ENCODE measurements around the gene SCGB1A1. TPM values are rescaled to one million over a fixed set of nuclear protein-coding genes. Genes with fewer than 3 reads are reported as not detected.

SCGB1A1 gene
- total RNA-seq, 1 donor from 2014 or later, result not detected

DNA sequence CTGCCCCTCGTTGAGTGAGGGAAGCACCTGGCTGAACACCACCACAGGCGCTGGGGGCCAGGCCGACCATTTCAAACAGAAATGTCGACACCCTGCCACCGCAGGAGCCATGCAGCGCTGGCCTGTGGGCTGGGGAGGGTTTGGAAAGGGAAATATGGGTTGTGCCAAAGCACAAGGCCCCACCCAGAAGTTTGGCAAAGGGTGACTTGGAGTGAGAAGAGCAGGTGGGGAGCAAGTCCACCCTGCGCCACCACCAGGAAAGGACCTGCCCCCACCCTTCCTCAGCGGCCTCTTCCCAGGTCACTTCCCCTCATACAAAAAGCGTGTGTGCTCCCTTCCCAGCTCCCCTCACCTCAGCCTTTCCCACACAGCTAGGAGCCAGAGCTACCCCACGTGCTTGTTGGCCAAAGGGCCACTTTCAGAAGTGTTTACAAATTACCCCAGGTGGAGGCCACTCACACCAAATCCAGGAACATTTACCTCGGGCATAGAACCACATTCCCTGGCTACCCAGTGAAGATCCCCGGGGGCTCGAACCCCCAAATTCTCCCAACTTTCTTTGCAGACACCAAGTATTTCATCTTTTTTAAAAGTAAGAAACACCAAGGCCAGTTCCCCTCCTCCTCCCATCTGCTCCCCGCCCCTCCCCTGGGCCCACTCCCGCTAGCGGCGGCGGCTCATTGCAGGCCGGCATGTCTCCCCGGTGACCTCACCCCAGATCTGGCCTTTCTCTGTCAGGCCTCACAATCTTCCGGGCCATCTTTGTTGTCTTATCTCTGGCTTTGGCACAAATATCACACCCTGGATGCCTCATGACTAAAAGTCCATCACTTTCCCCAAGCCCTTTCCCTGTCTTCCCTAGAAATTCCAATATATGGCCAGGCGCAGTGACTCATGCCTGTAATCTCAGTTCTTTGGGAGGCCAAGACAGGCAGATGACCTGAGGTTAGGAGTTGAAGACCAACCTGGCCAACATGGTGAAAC lies 20.5 kb upstream of the SCGB1A1 start:
- peak; percentile 61 for DNase-seq
- intact Hi-C loops (cut with micrococcal nuclease), result loop anchor here (10.0 kb wide), 1 partner anchor 146 kb away; the partner anchor contains the start of gene AHNAK
- TF ChIP-seq, protein P1, sequence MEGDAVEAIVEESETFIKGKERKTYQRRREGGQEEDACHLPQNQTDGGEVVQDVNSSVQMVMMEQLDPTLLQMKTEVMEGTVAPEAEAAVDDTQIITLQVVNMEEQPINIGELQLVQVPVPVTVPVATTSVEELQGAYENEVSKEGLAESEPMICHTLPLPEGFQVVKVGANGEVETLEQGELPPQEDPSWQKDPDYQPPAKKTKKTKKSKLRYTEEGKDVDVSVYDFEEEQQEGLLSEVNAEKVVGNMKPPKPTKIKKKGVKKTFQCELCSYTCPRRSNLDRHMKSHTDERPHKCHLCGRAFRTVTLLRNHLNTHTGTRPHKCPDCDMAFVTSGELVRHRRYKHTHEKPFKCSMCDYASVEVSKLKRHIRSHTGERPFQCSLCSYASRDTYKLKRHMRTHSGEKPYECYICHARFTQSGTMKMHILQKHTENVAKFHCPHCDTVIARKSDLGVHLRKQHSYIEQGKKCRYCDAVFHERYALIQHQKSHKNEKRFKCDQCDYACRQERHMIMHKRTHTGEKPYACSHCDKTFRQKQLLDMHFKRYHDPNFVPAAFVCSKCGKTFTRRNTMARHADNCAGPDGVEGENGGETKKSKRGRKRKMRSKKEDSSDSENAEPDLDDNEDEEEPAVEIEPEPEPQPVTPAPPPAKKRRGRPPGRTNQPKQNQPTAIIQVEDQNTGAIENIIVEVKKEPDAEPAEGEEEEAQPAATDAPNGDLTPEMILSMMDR (IDR thresholded peaks at IDR 0.05; ENCODE audit: borderline replicate concordance), result no peak
- Histone ChIP-seq H3K4me3 (no peak overlapping the region), H3K27ac (replicated peaks) (peak overlapping the region; percentile 74), H3K9me3 (replicated peaks) (no peaks in the 10 kb centered on the region), H3K27me3 (ENCODE audit: low read depth) (no peaks in the 10 kb centered on the region), H3K36me3 (no peaks in the 10 kb centered on the region), H3K4me1 (peaks cover 77% of the 10 kb centered on the region)

DNA sequence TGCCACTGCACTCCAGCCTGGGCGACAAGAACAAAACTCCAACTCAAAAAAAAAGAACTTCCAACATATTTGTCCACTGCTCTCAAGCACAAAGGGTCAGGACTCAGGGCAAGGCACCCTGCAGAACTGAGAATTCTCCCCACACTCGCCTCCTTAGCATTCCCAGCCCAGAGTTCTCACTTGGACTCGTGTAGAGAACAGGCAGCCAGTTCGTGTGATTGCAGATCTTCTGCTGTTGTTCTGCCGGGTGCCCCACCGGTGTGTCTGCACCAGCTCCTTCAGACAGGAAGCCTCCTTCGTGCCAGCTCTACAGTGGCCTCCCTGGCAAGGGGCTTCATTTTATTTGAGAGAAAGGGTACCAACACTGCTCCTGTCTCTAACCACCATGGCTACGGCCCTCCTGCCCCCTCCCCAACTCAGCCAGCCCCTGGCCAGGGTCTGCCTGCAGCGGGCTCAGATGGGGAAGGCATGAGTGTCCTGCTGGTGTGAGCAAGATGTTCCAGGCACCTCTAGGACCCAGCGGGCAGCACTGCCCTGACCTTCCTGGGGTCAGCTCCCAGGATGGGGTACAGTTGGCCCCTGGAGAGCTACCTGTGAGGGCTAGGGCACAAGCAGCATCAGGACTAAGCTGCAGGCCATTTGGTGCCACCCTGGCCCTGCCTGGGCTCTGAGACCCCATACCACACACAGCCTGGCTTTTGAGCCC lies 19.5 kb upstream of the SCGB1A1 start:
- peaks cover 77% of the 10 kb centered on the region for H3K4me1 ChIP-seq

GRCh38 chr11:62399878-62400266 lies 19.0 kb upstream of the SCGB1A1 start:
- TF ChIP-seq, protein P1 (IDR thresholded peaks at IDR 0.05; ENCODE audit: borderline replicate concordance), result no peak
- Histone ChIP-seq H3K9me3 (replicated peaks) (no peaks in the 10 kb centered on the region), H3K27me3 (ENCODE audit: low read depth) (no peaks in the 10 kb centered on the region), H3K27ac (replicated peaks) (peak overlapping the region; percentile 74), H3K4me3 (no peak overlapping the region), H3K4me1 (peaks cover 73% of the 10 kb centered on the region), H3K36me3 (no peaks in the 10 kb centered on the region)
- peak; percentile 33 for DNase-seq
- intact Hi-C loops (cut with micrococcal nuclease), result loop anchor here (10.0 kb wide), 1 partner anchor 145 kb away; the partner anchor contains the start of gene AHNAK

More for the DNA sequence above, 19.5 kb upstream of the SCGB1A1 start:
- Histone ChIP-seq H3K27ac (replicated peaks) (peak overlapping the region; percentile 74), H3K9me3 (replicated peaks) (no peaks in the 10 kb centered on the region), H3K36me3 (no peaks in the 10 kb centered on the region), H3K27me3 (ENCODE audit: low read depth) (no peaks in the 10 kb centered on the region), H3K4me3 (no peak overlapping the region)
- DNase-seq, result no peak
- TF ChIP-seq, protein P1 (IDR thresholded peaks at IDR 0.05; ENCODE audit: borderline replicate concordance), result no peak
- intact Hi-C loops (cut with micrococcal nuclease), result loop anchor here (10.0 kb wide), 1 partner anchor 145 kb away; the partner anchor contains the start of gene AHNAK

- H3K4me3 ChIP-seq, result no peak overlapping the region
- no peaks in the 10 kb centered on the region for H3K9me3 ChIP-seq (replicated peaks)
- DNase-seq, result no peak
- H3K27me3 ChIP-seq (ENCODE audit: low read depth), result no peaks in the 10 kb centered on the region
- peak overlapping the region; percentile 74 for H3K27ac ChIP-seq (replicated peaks)
- H3K4me1 ChIP-seq, result peaks cover 70% of the 10 kb centered on the region
- TF ChIP-seq, protein P1 (IDR thresholded peaks at IDR 0.05; ENCODE audit: borderline replicate concordance), result no peak
- H3K36me3 ChIP-seq, result no peaks in the 10 kb centered on the region
- intact Hi-C loops (cut with micrococcal nuclease), result no loop called here
These were observed 18.6 kb upstream of the SCGB1A1 start for GRCh38 chr11:62400281-62400680.

GRCh38 chr11:62400760-62401159 lies 18.1 kb upstream of the SCGB1A1 start:
- Histone ChIP-seq H3K4me1 (peaks cover 66% of the 10 kb centered on the region), H3K9me3 (replicated peaks) (no peaks in the 10 kb centered on the region), H3K27me3 (ENCODE audit: low read depth) (no peaks in the 10 kb centered on the region), H3K27ac (replicated peaks) (peak overlapping the region; percentile 74), H3K4me3 (no peak overlapping the region), H3K36me3 (no peaks in the 10 kb centered on the region)
- peak; percentile 85 for DNase-seq
- intact Hi-C loops (cut with micrococcal nuclease), result no loop called here
- TF ChIP-seq, protein P1 (IDR thresholded peaks at IDR 0.05; ENCODE audit: borderline replicate concordance), result no peak
